Activated T-cell treated with anti-CD3 and anti-CD28 coated beads, Interleukin-2, amount 50 U/mL, for 4 hours (primary cell): ENCODE measurements around the gene OR9G1. TPM values are rescaled to one million over a fixed set of nuclear protein-coding genes. Genes with fewer than 3 reads are reported as not detected.

ENCODE experiments used
- ATAC-seq, 2 donors: fragments of 200-7000 bp; cut with Tn5 transposase; one replicate each; pipeline ENCODE4 v1.10.0; 2021
- DNase-seq: peaks from one replicate; pipeline ENCODE4 v3.0.0-alpha.2; 2020
- H3K27me3 Mint-ChIP-seq: one replicate; pipeline ENCODE4 v1.8.0; 2021; ENCODE audit warnings: low read depth, mixed read lengths
- H3K36me3 Mint-ChIP-seq: one replicate; pipeline ENCODE4 v1.8.0; 2022; ENCODE audit warnings: mixed read lengths; ENCODE audit not compliant: insufficient read depth
- H3K4me1 Mint-ChIP-seq: one replicate; pipeline ENCODE4 v1.8.0; 2021; ENCODE audit warnings: low read depth, mixed read lengths
- H3K4me3 Mint-ChIP-seq: one replicate; pipeline ENCODE4 v1.8.0; 2021; ENCODE audit warnings: mild to moderate bottlenecking, moderate library complexity, mixed read lengths
- H3K9me3 Mint-ChIP-seq: one replicate; pipeline ENCODE4 v1.8.0; 2021; ENCODE audit warnings: mixed read lengths
- total RNA-seq, 3 donors: library from RNA; stranded (reverse); gene quantifications; one replicate each; pipeline ENCODE4 v1.2.1, GENCODE V29; 2021

OR9G1 gene
- total RNA-seq, 3 donors from 2014 or later = not detected

GRCh38 chr11:56740107-56740506, 41.2 kb downstream of the OR9G1 start:
- no peak for DNase-seq
- no peaks in the 10 kb centered on the region for H3K4me1 Mint-ChIP-seq
- no peak for ATAC-seq
- H3K9me3 Mint-ChIP-seq = peaks cover 14% of the 10 kb centered on the region
- H3K27me3 Mint-ChIP-seq = no peaks in the 10 kb centered on the region
- no peaks in the 10 kb centered on the region for H3K36me3 Mint-ChIP-seq
- no peak overlapping the region for H3K4me3 Mint-ChIP-seq

- ATAC-seq = no peak
- H3K4me1 Mint-ChIP-seq = no peaks in the 10 kb centered on the region
- no peak overlapping the region for H3K4me3 Mint-ChIP-seq
- no peaks in the 10 kb centered on the region for H3K27me3 Mint-ChIP-seq
- H3K36me3 Mint-ChIP-seq = no peaks in the 10 kb centered on the region
- H3K9me3 Mint-ChIP-seq = peaks cover 14% of the 10 kb centered on the region
- DNase-seq = no peak
Observed at GRCh38 chr11:56740886-56741285, 42.0 kb downstream of the OR9G1 start.

GRCh38 chr11:56748597-56748996, 49.7 kb downstream of the OR9G1 start, which contains the start of gene OR9G4:
TSS of gene OR9G4 (minus strand) at chr11:56748697. CDS start at chr11:56743766, 4,931 bp downstream.
- Mint-ChIP-seq H3K9me3 (peaks cover 7% of the 10 kb centered on the region), H3K4me1 (no peaks in the 10 kb centered on the region), H3K4me3 (no peak within 1 kb of the TSS), H3K36me3 (no peaks in the 10 kb centered on the region), H3K27me3 (no peaks in the 10 kb centered on the region)
- no peak for DNase-seq
- no peak for ATAC-seq

- Mint-ChIP-seq H3K9me3 (peaks cover 7% of the 10 kb centered on the region), H3K4me3 (no peak overlapping the region), H3K4me1 (no peaks in the 10 kb centered on the region), H3K27me3 (no peaks in the 10 kb centered on the region), H3K36me3 (no peaks in the 10 kb centered on the region)
- DNase-seq = no peak
- ATAC-seq = no peak
Observed at GRCh38 chr11:56750190-56750589, 51.3 kb downstream of the OR9G1 start.

- no peak for ATAC-seq
- H3K4me1 Mint-ChIP-seq = no peaks in the 10 kb centered on the region
- H3K27me3 Mint-ChIP-seq = no peaks in the 10 kb centered on the region
- H3K36me3 Mint-ChIP-seq = no peaks in the 10 kb centered on the region
- H3K9me3 Mint-ChIP-seq = peaks cover 6% of the 10 kb centered on the region
- no peak overlapping the region for H3K4me3 Mint-ChIP-seq
- no peak for DNase-seq
Observed at GRCh38 chr11:56751480-56751879, 52.6 kb downstream of the OR9G1 start.

Other genes with a start within 250 kb of the OR9G1 start
- not detected for gene OR5M3, start 225.7 kb upstream of the OR9G1 start, total RNA-seq
- gene OR5M8, start 207.7 kb upstream of the OR9G1 start, total RNA-seq = not detected
- not detected for gene OR5M11, start 155.8 kb upstream of the OR9G1 start, total RNA-seq
- gene OR5M10, start 121.4 kb upstream of the OR9G1 start, total RNA-seq = not detected
- gene OR5M1, start 84.2 kb upstream of the OR9G1 start, total RNA-seq = not detected
- gene OR5AP2, start 56.7 kb upstream of the OR9G1 start, total RNA-seq = not detected
- not detected for gene OR5AR1, start 35.4 kb upstream of the OR9G1 start, total RNA-seq
- not detected for gene OR9G4, start 49.6 kb downstream of the OR9G1 start, total RNA-seq